ENCODE measurements around the gene ZNF560.
"Not testable (repeated sequence)": the region's sequence is repeated elsewhere in the genome, so short reads cannot be mapped to it uniquely, and the experiment has no call there.

- TF ChIP-seq EZH2 (IDR thresholded peaks at IDR 0.05; ENCODE audit: insufficient read depth, poor library complexity, severe bottlenecking); EZH2phosphoT487 (IDR thresholded peaks at IDR 0.05; ENCODE audit: insufficient read depth, low read depth): not testable (repeated sequence)
These were observed 42.9 kb upstream of the ZNF560 start for GRCh38 chr19:9541281-9541680.

All from GM23248 (cell line).